Fibroblast of villous mesenchyme (primary cell): Measurements from ENCODE around the gene KIF13A. TPM values are rescaled to one million over a fixed set of nuclear protein-coding genes. Genes with fewer than 3 reads are reported as not detected.

Experiments used
- DNase-seq: peaks from one replicate; pipeline ENCODE4 v3.0.0-alpha.2; 2010; ENCODE audit warnings: low read depth
- H3K4me3 ChIP-seq: 2 replicates; pipeline ENCODE4 v1.5.1; 2011; ENCODE audit warnings: low read depth, mild to moderate bottlenecking, low read length
- total RNA-seq: library from RNA; depleted of rRNA; stranded (reverse); fragments of >200 nt; gene quantifications from 2 replicates; pipeline ENCODE4 v1.2.3, GENCODE V29; 2012
- TF ChIP-seq, protein P1 (sequence below): IDR thresholded peaks from 2 replicates; pipeline ENCODE4 v1.5.1; 2012; ENCODE audit warnings: low read depth, mild to moderate bottlenecking, low read length; ENCODE audit not compliant: insufficient read depth

The KIF13A gene
- total RNA-seq, 1 donor: 49.2 TPM

DNA sequence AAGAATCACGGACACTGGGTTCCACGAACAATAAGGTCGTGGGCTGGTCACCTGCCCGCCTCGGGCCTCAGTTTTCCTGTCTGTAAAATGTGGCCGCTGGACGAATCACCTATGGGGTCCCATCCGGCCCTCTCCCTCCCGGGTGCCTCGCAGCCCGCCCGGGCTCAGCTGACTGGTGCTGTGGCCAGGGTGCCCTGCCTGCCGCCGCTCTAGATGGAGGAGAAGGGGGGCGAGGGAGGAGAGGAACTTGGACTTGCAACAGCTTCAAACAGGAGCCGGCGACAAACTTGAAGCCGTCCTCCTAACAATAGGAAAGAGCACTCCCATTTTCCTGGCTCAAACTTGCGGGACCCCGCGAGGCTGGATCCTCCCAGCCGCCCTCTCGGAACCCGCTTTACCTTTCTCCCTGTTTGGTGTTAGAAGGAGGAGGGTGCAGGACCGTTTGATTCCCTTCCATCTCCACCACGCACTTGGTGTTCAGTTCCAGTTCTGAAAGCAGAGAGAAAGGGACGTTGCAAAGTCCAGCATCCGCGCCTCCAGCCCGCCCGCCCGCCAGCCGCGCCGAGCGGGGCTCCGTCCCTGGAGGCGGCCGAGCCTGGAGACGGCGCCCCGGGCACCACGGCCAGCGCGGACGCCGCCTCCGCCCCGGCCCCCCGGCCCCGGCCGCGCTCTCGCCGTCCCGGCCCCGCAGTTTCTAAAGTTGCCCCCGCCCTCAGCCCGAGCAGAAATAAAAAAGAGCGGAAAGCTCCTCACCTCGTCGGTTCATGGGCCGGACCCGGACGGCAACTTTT lies 584 bp downstream of the KIF13A start:
- DNase-seq: peak; percentile 60
- TF ChIP-seq, protein P1, sequence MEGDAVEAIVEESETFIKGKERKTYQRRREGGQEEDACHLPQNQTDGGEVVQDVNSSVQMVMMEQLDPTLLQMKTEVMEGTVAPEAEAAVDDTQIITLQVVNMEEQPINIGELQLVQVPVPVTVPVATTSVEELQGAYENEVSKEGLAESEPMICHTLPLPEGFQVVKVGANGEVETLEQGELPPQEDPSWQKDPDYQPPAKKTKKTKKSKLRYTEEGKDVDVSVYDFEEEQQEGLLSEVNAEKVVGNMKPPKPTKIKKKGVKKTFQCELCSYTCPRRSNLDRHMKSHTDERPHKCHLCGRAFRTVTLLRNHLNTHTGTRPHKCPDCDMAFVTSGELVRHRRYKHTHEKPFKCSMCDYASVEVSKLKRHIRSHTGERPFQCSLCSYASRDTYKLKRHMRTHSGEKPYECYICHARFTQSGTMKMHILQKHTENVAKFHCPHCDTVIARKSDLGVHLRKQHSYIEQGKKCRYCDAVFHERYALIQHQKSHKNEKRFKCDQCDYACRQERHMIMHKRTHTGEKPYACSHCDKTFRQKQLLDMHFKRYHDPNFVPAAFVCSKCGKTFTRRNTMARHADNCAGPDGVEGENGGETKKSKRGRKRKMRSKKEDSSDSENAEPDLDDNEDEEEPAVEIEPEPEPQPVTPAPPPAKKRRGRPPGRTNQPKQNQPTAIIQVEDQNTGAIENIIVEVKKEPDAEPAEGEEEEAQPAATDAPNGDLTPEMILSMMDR: no peak
- peak overlapping the region; percentile 85 for H3K4me3 ChIP-seq

DNA sequence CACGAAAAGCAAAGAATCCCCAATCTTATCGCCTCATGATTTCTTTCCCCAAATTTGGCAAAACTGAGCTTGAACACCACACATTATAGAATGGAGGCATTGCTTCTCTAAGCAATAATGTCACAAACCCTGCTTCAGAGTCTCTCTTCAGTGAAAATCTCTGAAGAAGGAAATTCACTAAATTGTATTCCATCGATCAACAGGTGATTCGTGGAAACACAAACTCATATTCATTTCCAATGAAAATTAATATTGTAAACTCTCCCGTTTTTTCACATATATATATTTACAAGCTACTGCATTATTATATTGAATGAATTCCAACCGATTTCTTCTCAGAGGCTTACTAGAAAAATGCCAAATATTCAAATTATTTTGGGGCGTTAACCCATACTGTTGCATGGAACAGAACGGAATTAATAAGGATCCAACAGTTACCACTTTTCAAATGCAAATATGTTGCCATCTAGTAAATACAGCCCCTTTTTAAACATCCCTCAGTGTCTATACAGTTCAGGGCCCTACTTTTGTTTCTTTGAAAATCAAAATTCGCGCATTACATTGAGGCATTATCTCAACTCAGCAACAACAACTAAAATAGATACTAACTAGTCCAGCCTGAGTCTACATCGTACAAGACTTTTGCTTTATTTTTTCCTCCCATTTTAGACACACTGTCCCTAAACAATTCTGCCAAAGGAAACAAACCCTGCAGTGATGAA lies 1.3 kb downstream of the KIF13A start:
- TF ChIP-seq, protein P1: no peak
- DNase-seq: no peak
- peak overlapping the region; percentile 85 for H3K4me3 ChIP-seq

DNA sequence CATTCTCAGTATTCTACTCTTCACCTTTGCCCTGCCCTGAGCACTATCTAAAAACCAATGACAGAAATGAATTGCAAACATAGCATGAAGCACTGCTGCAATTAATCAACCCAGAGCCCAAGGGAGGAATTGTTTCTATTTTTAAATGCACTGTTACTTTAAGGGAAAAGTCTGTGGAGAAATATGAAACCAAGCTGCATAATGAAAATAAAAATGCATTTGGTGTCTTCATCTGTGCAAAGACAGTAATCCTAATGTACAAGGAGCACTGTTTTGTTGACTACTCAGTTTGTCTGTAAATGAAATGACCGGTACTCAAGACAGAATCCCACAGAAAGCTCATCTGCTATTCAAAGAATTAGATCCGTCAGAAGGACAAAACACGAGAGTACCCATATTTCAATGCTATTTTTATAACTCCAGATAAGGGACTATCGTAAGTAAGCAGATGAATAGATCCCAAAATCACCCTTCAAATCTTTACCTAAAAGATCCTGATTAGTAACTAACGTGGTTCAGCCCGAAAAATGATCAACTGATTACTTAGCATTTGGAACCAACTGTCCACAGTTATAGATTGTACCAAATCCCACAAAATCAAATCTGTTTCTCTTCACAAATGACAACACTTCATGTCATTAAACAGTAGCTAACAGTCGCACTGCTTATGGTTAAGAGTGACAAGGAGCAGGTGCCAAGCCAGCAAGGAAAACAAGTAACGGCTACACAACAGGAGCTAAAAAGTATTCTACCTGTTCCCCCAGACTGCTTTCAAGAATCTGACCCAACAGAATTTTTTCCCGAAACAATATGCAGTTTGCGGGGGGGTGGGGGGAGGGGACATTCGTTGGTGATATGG lies 2.4 kb downstream of the KIF13A start:
- TF ChIP-seq, protein P1: no peak
- H3K4me3 ChIP-seq: peak overlapping the region; percentile 85
- peak; percentile 46 for DNase-seq

DNA sequence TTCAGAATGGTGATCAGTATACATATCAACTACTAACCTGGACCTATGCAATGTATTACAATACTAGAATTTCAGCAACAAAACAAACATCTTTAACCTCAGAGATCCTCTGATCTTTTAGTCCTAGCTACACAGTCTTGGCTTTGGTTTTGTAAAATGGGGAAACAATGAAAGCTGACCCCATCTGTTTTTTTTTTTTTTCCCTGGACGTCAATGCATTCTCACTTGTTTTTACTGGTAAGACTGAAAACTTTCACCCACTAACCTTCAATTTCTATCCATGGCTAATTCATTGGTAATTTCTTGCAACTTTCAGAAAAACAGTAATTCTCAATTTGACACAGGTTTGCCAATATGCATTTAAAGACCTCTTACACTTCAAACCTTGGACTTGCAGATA lies 3.0 kb downstream of the KIF13A start:
- DNase-seq: no peak
- H3K4me3 ChIP-seq: peak overlapping the region; percentile 85
- TF ChIP-seq, protein P1: no peak

DNA sequence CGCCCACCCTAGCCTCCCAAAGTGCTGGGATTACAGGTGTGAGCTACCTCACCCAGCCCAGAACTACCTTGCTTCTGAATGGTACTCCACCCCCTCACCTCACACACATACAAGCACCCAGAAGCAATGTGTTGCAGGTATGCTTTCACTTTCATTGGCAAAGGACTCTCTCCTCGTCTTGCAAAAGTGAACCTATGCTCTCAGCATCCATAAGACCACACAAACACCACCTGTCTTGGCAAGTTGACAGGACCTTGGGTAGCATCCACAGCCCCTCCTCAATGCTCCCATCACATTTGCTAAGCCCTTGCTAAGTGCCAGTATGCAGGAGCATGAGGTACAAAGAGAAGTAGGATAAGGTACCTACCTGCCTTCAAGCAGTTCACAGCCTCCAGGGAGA lies 3.7 kb downstream of the KIF13A start:
- no peak for DNase-seq
- TF ChIP-seq, protein P1: no peak
- H3K4me3 ChIP-seq: no peak overlapping the region

DNA sequence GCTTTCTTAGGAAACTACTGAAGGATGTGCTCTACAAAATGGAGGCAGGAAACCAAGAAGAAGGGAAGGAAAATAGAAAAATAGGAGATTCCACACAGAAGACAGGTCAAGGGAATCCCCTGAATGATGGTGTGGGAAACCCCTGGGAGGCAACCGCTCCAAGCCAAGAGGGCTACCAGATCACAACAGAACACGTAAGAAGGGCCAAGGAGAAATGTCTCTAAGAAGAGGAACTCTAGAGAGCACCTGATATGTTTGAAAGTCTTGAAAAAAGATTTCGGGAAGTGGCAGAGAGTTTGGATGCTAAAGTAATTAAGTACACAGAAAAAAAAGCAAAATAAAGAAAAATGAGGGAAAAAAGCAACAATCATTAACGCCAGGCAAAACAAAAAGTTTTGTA lies 7.1 kb downstream of the KIF13A start:
- TF ChIP-seq, protein P1: no peak
- no peak overlapping the region for H3K4me3 ChIP-seq
- DNase-seq: no peak
